Gastroesophageal sphincter (tissue), 3 donors: ENCODE results near the gene YLPM1.

Experiments
- EP300 ChIP-seq: sonication (generic); formaldehyde crosslinking; IDR thresholded peaks from one replicate; pipeline ENCODE4 v1.6.1; 2017; ENCODE audit warnings: antibody characterized with exemption, mild to moderate bottlenecking
- POLR2A ChIP-seq, 2 donors: fragments of 450-650 bp; IDR thresholded peaks; one replicate each; pipeline ENCODE4 v1.6.1; 2017; ENCODE audit warnings: antibody characterized with exemption in 2 of 2, mild to moderate bottlenecking in 2 of 2, moderate library complexity in 1 of 2
- POLR2AphosphoS5 ChIP-seq: sonication (generic); formaldehyde crosslinking; IDR thresholded peaks from one replicate; pipeline ENCODE4 v1.6.1; 2017; ENCODE audit warnings: antibody characterized with exemption
- TF ChIP-seq, protein P1 (sequence below), 4 experiments: fragments of 200-600 bp in 2 of 4; fragments of 450-650 bp in 2 of 4; sonication (generic) in 1 of 4; IDR thresholded peaks; one replicate each; pipeline ENCODE4 v1.5.1; 2017 to 2019; ENCODE audit warnings: antibody characterized with exemption in 4 of 4, mild to moderate bottlenecking in 2 of 4, moderate library complexity in 2 of 4

GRCh38 chr14:74785056-74785613 lies 22.0 kb downstream of the YLPM1 start:
- TF ChIP-seq, protein P1, sequence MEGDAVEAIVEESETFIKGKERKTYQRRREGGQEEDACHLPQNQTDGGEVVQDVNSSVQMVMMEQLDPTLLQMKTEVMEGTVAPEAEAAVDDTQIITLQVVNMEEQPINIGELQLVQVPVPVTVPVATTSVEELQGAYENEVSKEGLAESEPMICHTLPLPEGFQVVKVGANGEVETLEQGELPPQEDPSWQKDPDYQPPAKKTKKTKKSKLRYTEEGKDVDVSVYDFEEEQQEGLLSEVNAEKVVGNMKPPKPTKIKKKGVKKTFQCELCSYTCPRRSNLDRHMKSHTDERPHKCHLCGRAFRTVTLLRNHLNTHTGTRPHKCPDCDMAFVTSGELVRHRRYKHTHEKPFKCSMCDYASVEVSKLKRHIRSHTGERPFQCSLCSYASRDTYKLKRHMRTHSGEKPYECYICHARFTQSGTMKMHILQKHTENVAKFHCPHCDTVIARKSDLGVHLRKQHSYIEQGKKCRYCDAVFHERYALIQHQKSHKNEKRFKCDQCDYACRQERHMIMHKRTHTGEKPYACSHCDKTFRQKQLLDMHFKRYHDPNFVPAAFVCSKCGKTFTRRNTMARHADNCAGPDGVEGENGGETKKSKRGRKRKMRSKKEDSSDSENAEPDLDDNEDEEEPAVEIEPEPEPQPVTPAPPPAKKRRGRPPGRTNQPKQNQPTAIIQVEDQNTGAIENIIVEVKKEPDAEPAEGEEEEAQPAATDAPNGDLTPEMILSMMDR (IDR thresholded peaks at IDR 0.05): no peak
- no peak for TF ChIP-seq EP300
- no peak for TF ChIP-seq POLR2A (IDR thresholded peaks at IDR 0.05)
- TF ChIP-seq POLR2AphosphoS5: no peak
